HepG2 (cell line): ENCODE measurements around the gene VTN. TPM values are rescaled to one million over a fixed set of nuclear protein-coding genes. Genes with fewer than 3 reads are reported as not detected.

Experiments used
- ARID2 ChIP-seq: sonication (generic); formaldehyde crosslinking; IDR thresholded peaks from 2 replicates; pipeline ENCODE4 v1.8.1; 2022; ENCODE audit warnings: mild to moderate bottlenecking, missing genetic modification reagents, borderline replicate concordance
- CENPX ChIP-seq: sonication (generic); formaldehyde crosslinking; IDR thresholded peaks from 2 replicates; pipeline ENCODE4 v1.9.0; 2021; ENCODE audit warnings: mild to moderate bottlenecking, missing genetic modification reagents, moderate library complexity
- DDIT3 ChIP-seq: sonication (generic); formaldehyde crosslinking; IDR thresholded peaks from 2 replicates; pipeline ENCODE4 v1.4.0; 2020; ENCODE audit warnings: mild to moderate bottlenecking, missing genetic modification reagents
- FLYWCH1 ChIP-seq: sonication (generic); formaldehyde crosslinking; IDR thresholded peaks from 2 replicates; pipeline ENCODE4 v1.8.1; 2023; ENCODE audit warnings: mild to moderate bottlenecking, missing genetic modification reagents
- FOSL1 ChIP-seq: sonication (generic); formaldehyde crosslinking; IDR thresholded peaks from 2 replicates; pipeline ENCODE4 v1.9.0; 2021; ENCODE audit warnings: missing genetic modification reagents, borderline replicate concordance
- GMEB2 ChIP-seq: IDR thresholded peaks from 2 replicates; pipeline ENCODE4 v1.6.1; 2016; ENCODE audit warnings: missing biosample characterization, missing genetic modification reagents, low read depth
- JUNB ChIP-seq: sonication (generic); formaldehyde crosslinking; IDR thresholded peaks from 2 replicates; pipeline ENCODE4 v1.8.0; 2022; ENCODE audit warnings: missing genetic modification reagents, mild to moderate bottlenecking, borderline replicate concordance
- MED1 ChIP-seq: sonication (generic); formaldehyde crosslinking; IDR thresholded peaks from 2 replicates; pipeline ENCODE4 v1.4.0; 2020; ENCODE audit warnings: missing genetic modification reagents
- MTF1 ChIP-seq: sonication (generic); formaldehyde crosslinking; IDR thresholded peaks from 2 replicates; pipeline ENCODE4 v1.5.0; 2020; ENCODE audit warnings: missing genetic modification reagents
- PCBP2 ChIP-seq: fragments of 200-400 bp; formaldehyde crosslinking; optimal IDR thresholded peaks from 2 replicates; pipeline ENCODE3; 2018; ENCODE audit warnings: low read length, low read depth; ENCODE audit not compliant: poor library complexity, severe bottlenecking
- PPARG ChIP-seq: conservative IDR thresholded peaks from 2 replicates; pipeline ENCODE4 v1.6.1; 2016; ENCODE audit warnings: missing biosample characterization, missing genetic modification reagents
- PRMT3 ChIP-seq: sonication (generic); formaldehyde crosslinking; IDR thresholded peaks from 2 replicates; pipeline ENCODE4 v1.8.1; 2022; ENCODE audit warnings: low read depth, mild to moderate bottlenecking, moderate library complexity, missing genetic modification reagents, borderline replicate concordance
- RARA ChIP-seq: IDR thresholded peaks from 2 replicates; pipeline ENCODE4 v1.6.1; 2016; ENCODE audit warnings: missing genetic modification reagents, missing compliant biosample characterization
- RBAK ChIP-seq: sonication (generic); formaldehyde crosslinking; IDR thresholded peaks from 2 replicates; pipeline ENCODE4 v1.5.1; 2020; ENCODE audit warnings: mild to moderate bottlenecking, missing genetic modification reagents
- SALL1 ChIP-seq: sonication (generic); formaldehyde crosslinking; IDR thresholded peaks from 2 replicates; pipeline ENCODE4 v1.8.0; 2022; ENCODE audit warnings: mild to moderate bottlenecking, missing genetic modification reagents
- SMAD3 ChIP-seq: sonication (generic); formaldehyde crosslinking; IDR thresholded peaks from 2 replicates; pipeline ENCODE4 v1.4.0; 2020; ENCODE audit warnings: missing genetic modification reagents
- TAF15 ChIP-seq: fragments of 200-400 bp; formaldehyde crosslinking; IDR thresholded peaks from one replicate; pipeline ENCODE4 v1.6.1; 2018; ENCODE audit warnings: mild to moderate bottlenecking, low read depth, low read length; ENCODE audit not compliant: poor library complexity, severe bottlenecking
- ZBTB7B ChIP-seq: sonication (generic); formaldehyde crosslinking; IDR thresholded peaks from 2 replicates; pipeline ENCODE4 v1.4.0; 2020; ENCODE audit warnings: missing genetic modification reagents
- ZNF136 ChIP-seq: sonication (generic); formaldehyde crosslinking; IDR thresholded peaks from 2 replicates; pipeline ENCODE4 v1.8.1; 2022; ENCODE audit warnings: low read depth, mild to moderate bottlenecking, moderate library complexity, missing genetic modification reagents
- ZNF382 ChIP-seq: sonication (generic); formaldehyde crosslinking; IDR thresholded peaks from 2 replicates; pipeline ENCODE4 v1.5.0; 2020; ENCODE audit warnings: missing genetic modification reagents, mild to moderate bottlenecking, borderline replicate concordance
- ZNF652 ChIP-seq: IDR thresholded peaks from 2 replicates; pipeline ENCODE4 v1.6.1; 2016; ENCODE audit warnings: low read depth, borderline replicate concordance
- ZNF7 ChIP-seq: IDR thresholded peaks from 2 replicates; pipeline ENCODE4 v1.6.1; 2016; ENCODE audit warnings: missing biosample characterization, missing genetic modification reagents
- ZNF75D ChIP-seq: sonication (generic); formaldehyde crosslinking; IDR thresholded peaks from 2 replicates; pipeline ENCODE4 v1.8.1; 2023; ENCODE audit warnings: missing genetic modification reagents, mild to moderate bottlenecking, borderline replicate concordance
- polyA plus RNA-seq, 8 experiments: library from polyadenylated mRNA; depleted of rRNA in 3 of 8; stranded (reverse) in 7 of 8; unstranded in 1 of 8; fragments of >200 nt; fragmentation: Illumina TruSeq in 4 of 8; extraction: Trizol in 4 of 8; gene quantifications; 2 replicates each; pipeline versions ENCODE4 v1.2.1 to v1.2.3, GENCODE V29; 2011 to 2016; ENCODE audit warnings: low read depth in 4 of 8, missing spikeins in 1 of 8, mixed read lengths in 1 of 8; ENCODE audit not compliant: insufficient read depth in 1 of 8
- total RNA-seq, 5 experiments: library from RNA; depleted of rRNA; stranded (reverse); fragments of >200 nt; fragmentation: Illumina TruSeq; extraction: Trizol; gene quantifications; 2 replicates each; pipeline ENCODE4 v1.2.3, GENCODE V29; 2016; ENCODE audit warnings: low read depth in 1 of 5
- TF ChIP-seq, protein P1 (sequence below): sonication (generic); formaldehyde crosslinking; IDR thresholded peaks from 2 replicates; pipeline ENCODE4 v1.5.0; 2020; ENCODE audit warnings: mild to moderate bottlenecking, missing genetic modification reagents
- TF ChIP-seq, protein P2 (sequence below): IDR thresholded peaks from 2 replicates; pipeline ENCODE4 v1.6.1; 2016; ENCODE audit warnings: missing compliant biosample characterization, missing genetic modification reagents, borderline replicate concordance

VTN gene
- total and polyA plus RNA-seq, 2 of the 13 experiments (the other 11 are each of a cell fraction or from before 2014, with no cell fraction given) = 108 to 131 TPM

GRCh38 chr17:28357061-28357900, 12.8 kb downstream of the VTN start, which contains the start of gene POLDIP2 (continued):
- TF ChIP-seq ZBTB7B (CRISPR knock-in tag) (peak; percentile 77; the same call in 1 of the 2 replicates), ZNF75D (no peak), GMEB2 (no peak), ZNF652 (no peak), RARA (CRISPR knock-in tag) (peak; percentile 34; the same call in 1 of the 2 replicates), PPARG (CRISPR knock-in tag) (peak; percentile 50; the same call in 1 of the 2 replicates), FLYWCH1 (CRISPR knock-in tag) (no peak), ZNF136 (no peak), DDIT3 (no peak), FOSL1 (CRISPR knock-in tag) (no peak), CENPX (CRISPR knock-in tag) (no peak), JUNB (no peak), SMAD3 (CRISPR knock-in tag) (peak; percentile 86), TAF15 (peak; percentile 37), ARID2 (CRISPR knock-in tag) (peak; percentile 91; the same call in 1 of the 2 replicates), SALL1 (peak; percentile 84), ZNF382 (no peak), RBAK (CRISPR knock-in tag) (no peak), MED1 (peak; percentile 62), PCBP2 (no peak), ZNF7 (CRISPR knock-in tag) (no peak), MTF1 (peak; percentile 73; the same call in 1 of the 2 replicates), PRMT3 (CRISPR knock-in tag) (no peak)
- TF ChIP-seq, protein P1, sequence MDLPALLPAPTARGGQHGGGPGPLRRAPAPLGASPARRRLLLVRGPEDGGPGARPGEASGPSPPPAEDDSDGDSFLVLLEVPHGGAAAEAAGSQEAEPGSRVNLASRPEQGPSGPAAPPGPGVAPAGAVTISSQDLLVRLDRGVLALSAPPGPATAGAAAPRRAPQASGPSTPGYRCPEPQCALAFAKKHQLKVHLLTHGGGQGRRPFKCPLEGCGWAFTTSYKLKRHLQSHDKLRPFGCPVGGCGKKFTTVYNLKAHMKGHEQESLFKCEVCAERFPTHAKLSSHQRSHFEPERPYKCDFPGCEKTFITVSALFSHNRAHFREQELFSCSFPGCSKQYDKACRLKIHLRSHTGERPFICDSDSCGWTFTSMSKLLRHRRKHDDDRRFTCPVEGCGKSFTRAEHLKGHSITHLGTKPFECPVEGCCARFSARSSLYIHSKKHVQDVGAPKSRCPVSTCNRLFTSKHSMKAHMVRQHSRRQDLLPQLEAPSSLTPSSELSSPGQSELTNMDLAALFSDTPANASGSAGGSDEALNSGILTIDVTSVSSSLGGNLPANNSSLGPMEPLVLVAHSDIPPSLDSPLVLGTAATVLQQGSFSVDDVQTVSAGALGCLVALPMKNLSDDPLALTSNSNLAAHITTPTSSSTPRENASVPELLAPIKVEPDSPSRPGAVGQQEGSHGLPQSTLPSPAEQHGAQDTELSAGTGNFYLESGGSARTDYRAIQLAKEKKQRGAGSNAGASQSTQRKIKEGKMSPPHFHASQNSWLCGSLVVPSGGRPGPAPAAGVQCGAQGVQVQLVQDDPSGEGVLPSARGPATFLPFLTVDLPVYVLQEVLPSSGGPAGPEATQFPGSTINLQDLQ (CRISPR knock-in tag) = peak; percentile 91
- TF ChIP-seq, protein P2, sequence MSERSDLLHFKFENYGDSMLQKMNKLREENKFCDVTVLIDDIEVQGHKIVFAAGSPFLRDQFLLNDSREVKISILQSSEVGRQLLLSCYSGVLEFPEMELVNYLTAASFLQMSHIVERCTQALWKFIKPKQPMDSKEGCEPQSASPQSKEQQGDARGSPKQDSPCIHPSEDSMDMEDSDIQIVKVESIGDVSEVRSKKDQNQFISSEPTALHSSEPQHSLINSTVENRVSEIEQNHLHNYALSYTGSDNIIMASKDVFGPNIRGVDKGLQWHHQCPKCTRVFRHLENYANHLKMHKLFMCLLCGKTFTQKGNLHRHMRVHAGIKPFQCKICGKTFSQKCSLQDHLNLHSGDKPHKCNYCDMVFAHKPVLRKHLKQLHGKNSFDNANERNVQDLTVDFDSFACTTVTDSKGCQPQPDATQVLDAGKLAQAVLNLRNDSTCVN (CRISPR knock-in tag) = no peak
